Neural progenitor cell (in vitro differentiated cells): ENCODE measurements around the gene RIMKLA.

Source experiments
- CTCF ChIP-seq: fragments of 200-600 bp; sonication (generic); IDR thresholded peaks from 2 replicates; pipeline ENCODE4 v1.5.1; 2017; ENCODE audit warnings: antibody characterized with exemption, mild to moderate bottlenecking
- EZH2 ChIP-seq: fragments of 200-600 bp; sonication (generic); IDR thresholded peaks from 2 replicates; pipeline ENCODE4 v1.6.1; 2017; ENCODE audit warnings: antibody characterized with exemption, mild to moderate bottlenecking, moderate library complexity
- EZH2phosphoT487 ChIP-seq: fragments of 200-600 bp; sonication (generic); IDR thresholded peaks from 2 replicates; pipeline ENCODE4 v1.6.1; 2017; ENCODE audit warnings: antibody characterized with exemption

GRCh38 chr1:42424201-42424600 lies 43.6 kb downstream of the RIMKLA start:
- TF ChIP-seq CTCF (no peak), EZH2phosphoT487 (no peak), EZH2 (no peak)
